Activated T-cell treated with anti-CD3 and anti-CD28 coated beads for 4 hours (primary cell): ENCODE results near the gene SYTL5.

Source experiments
- DNase-seq: peaks from one replicate; pipeline ENCODE4 v3.0.0-alpha.2; 2020

The SYTL5 gene

GRCh38 chrX:38095971-38096529 is 89.7 kb downstream of the SYTL5 start:
- no peak for DNase-seq

GRCh38 chrX:38099688-38100087 is 93.3 kb downstream of the SYTL5 start:
- no peak for DNase-seq

DNA sequence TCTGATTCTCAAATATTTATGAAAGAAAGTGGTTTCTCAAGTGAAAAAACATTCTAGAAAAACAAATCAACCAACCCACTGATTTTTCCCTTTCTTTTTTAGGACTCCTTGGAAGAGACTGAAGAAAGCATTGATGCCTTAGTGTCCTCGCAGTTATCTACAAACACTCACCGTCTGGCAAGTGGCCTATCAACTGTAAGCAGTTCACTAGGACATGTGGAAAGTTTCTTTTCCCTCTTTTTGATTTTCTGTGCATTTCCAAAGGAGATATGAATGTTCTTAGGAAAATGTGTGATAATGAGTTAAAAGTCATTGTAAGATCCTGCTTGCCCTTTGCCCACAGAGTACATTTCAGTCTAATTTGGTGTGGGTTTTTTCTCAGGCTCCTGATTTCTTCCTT is 95.9 kb downstream of the SYTL5 start:
- DNase-seq = no peak

GRCh38 chrX:38102875-38103274 is 96.5 kb downstream of the SYTL5 start:
- no peak for DNase-seq

DNA sequence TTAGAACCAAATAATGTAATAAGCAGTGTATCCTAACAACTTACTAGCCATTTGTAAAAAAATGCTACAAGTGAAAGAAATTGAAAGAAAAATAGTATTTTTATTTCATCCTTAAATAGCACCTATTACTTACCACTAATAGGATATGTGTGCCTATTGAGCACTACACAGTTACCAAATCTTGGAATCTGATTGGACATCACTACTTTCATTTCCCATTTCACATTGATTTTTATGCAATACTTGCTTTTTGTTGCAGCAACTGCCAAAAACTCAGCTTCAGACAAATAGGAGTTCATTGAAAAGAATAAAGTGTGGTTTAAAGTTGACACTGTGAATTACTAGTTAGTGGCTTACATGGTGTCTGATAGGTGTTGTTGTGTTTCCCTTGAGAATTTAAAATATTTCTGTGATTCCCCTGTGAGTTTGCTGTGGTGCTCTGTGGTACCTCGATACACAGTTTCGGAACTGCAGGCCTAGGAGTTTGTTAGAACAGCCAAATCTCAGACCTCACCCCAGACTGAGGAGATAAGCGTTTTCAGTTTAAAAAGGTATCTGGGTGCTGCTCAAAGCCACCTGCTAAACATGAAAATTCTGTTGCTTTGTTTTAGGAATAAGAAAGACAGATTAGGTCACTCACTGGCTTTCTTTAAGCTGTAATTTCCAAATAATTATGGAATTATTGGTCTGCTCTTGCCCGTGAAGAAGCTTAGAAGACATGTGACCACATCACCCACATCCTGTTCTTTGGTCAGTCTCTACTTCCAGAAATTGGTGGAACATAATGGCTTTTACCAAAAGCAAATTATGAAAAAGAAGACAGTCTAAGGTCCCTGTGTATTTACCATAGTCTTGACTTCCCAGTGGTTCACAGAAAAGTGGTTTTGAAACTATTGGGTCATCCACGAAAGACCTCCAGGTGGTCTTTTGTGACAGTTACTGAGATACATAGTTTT is 97.8 kb downstream of the SYTL5 start:
- no peak for DNase-seq

- DNase-seq = no peak
These were observed 98.9 kb downstream of the SYTL5 start for GRCh38 chrX:38105216-38105725.

DNA sequence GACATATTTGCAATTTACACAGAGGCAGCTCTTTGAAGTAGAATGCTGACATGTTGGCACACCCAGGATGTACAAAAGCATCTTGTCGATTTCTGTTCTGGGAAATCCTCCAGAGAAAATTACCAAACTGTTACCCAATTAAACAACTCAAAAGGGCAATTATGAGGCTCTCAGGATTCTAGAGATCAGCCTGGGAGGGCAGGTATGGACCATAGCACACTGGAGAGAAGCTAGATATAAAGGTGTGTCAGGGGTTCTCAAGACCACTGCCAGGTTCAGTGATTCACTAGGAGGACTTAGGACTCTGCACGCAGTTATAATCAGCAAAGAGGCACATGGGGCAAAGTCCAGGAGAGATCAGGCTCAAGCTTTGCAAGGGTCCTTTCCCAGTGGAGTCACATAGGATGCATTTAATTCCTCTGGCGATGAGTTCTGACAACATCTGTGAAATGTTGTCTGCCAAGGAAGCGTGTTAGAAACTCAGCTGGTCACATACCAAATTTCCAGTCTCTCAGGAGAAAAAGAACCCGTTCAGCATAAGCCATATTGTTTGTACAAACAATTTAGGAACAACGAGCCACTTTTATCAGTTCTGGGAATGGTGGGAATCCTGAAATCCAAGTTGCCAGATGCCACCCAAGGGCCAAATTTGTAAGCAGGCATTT is 100.8 kb downstream of the SYTL5 start:
- no peak for DNase-seq

DNA sequence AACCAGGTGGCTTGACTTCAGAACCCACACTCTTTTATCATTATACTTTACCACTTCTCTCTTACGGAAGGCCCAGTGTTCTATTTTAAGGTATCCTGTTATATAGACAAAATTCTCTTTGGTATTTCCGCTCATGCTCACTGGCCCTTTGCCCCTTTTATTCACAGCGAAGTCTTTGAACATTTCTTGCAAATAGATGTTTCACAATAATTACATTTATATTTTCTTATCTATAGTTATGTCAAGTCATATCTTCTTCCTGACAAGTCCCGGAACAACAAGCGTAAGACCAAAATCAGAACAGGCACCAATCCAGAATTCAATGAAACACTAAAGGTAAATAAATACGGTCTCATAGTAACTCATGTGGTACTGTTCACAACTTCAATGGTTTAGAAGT is 102.0 kb downstream of the SYTL5 start:
- DNase-seq = no peak

DNA sequence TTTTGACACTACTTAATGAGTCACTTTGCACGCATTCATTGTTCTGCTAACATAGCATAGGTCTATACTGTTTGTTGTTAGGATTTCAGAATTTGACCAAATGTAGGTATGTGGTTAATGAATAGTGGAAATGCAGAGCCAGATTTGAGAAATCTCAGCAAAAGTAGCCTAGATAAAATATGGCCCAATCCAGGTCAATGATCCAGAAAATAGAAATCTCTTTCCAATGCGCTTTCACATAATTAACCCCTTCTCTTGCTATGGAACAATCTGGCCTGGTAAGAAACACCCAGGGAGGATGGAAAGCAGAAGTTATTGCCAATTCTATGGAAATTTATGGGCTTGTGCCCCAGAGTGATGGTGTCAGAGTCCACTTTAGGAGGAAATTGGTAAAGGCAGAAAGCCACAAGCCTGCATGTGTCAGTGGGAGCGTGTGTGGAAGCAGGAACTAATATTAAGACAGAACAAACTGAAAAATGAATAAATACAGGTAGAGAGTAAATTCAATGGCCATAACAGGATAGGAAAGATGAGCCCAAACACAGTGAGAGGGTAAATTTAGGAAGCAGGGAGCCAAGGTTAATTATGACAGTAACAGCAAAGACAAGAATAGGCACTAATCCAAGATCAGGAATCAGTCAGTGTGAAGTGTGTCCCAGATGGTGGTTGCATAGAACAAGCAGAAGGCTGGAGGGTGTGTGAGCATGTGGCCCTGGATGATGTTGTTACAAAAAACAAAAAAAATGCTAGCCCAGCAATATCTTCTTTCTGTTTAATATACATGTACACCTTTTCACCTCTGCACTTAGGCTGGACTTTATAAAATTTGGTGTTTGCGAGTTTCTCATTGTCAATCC is 102.9 kb downstream of the SYTL5 start:
- no peak for DNase-seq

DNA sequence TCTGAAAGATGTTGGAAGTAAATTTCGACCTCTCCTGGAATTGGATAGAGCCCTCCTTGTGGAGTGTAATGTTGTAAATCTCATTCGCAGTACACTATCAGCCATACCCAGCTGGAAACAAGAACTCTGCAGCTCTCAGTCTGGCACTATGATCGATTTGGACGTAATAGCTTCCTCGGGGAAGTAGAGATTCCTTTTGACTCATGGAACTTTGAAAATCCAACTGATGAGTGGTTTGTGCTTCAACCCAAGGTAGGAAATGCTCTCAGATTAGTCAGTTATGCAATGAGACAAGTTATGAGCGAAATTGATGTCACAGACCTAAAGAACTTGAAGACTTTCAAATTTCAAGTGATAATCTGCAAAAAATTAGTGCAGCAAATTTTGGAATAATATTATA is 103.9 kb downstream of the SYTL5 start:
- no peak for DNase-seq

DNA sequence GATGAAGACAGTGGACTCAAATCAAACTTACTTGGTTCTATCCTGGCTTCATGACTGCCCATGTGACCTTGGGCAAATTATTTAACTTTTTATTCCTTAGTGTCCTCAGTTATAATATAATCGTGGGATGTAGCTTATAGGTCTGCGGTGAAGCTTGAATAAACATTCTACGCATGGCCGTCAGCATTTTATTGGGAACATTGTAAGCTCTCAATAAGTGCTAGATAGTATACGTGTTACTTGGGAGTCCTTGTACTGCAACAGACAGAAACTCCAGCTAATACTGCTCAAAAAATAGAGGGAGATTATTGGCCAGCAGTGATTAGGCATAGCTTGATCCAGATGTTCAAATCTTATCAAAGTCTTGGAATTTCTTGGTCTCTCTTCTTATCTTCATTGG is 104.8 kb downstream of the SYTL5 start:
- no peak for DNase-seq

- DNase-seq = no peak
These were observed 106.2 kb downstream of the SYTL5 start for GRCh38 chrX:38112566-38112965.

DNA sequence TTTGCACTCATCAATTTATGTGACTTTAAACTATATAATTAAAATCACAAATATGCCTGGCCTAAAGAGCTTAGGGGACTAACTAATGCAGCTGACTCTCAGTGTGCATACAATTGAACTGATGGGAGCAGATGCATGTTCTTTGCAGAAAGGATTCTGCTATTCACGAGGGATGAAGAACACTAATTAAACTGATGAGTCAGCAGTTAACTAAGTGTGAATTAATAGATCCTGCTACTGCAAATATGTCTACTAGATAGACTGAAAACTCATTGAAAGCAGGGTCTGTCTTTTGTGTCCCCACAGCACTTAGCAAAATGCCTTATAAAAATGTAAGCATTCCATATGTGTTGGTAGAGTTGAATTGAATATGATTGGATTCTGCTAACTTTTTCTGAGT is 110.4 kb downstream of the SYTL5 start:
- no peak for DNase-seq

GRCh38 chrX:38117485-38117884 is 111.1 kb downstream of the SYTL5 start:
- no peak for DNase-seq

- DNase-seq = no peak
These were observed 117.6 kb downstream of the SYTL5 start for GRCh38 chrX:38124000-38124399.

- no peak for DNase-seq
These were observed 119.8 kb downstream of the SYTL5 start for GRCh38 chrX:38126179-38126578.

DNA sequence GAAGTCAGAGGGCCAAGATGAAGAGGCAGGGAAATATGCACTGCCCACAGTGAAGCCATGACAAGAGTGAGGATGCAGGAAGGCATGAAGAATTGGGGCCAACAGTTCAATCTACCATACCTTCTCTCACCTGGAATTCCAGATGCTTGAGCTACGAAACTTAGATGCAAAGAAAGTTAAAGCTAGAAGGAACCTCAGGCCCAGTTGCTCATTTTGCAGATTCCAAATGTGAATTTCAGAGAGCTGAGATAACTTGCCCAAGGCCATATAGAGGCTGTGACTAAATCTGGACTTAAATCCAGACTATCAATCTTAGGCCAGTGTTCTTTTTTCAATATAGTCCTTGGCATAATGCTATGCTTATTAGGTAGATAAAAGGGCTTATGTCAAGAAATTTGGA is 121.6 kb downstream of the SYTL5 start:
- DNase-seq = no peak

DNA sequence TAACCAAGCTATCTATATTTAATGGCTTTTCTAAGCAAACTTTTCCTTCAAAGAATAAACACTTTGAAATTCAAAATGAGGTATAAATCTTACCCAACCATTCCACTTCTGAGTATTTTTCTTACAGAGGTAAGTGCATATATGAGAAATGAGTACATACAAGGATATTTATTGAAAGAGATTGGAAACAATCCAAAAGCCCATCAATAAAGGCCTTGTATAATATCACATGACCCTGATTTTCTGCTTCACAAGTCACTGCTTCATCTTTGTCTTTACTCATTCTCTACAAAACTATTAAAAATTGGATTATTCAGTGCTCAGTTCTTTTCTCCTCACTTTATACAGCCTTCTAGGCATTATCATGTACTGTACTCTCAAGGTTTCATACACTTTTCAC is 123.0 kb downstream of the SYTL5 start:
- DNase-seq = no peak

- DNase-seq = no peak
These were observed 132.0 kb downstream of the SYTL5 start for GRCh38 chrX:38138157-38138891.

DNA sequence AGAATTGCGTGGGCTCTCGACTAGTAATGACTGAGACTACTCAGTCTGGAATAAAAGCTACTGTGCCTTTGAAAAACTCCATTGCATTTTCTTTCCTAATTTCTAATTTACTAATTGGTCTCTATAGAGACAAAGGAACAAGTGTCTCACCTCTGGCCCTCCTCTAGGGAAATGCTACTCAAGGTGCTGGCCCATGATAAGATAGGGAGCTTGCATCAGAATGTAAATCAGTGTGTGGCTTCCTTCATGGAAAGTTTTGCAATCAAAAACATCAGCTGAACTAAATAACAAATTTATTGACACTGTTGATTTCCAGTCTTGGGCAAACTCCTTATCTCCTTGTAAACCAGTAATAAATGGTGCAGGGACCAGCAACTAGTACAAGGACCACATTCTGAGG is 132.5 kb downstream of the SYTL5 start:
- DNase-seq = no peak

DNA sequence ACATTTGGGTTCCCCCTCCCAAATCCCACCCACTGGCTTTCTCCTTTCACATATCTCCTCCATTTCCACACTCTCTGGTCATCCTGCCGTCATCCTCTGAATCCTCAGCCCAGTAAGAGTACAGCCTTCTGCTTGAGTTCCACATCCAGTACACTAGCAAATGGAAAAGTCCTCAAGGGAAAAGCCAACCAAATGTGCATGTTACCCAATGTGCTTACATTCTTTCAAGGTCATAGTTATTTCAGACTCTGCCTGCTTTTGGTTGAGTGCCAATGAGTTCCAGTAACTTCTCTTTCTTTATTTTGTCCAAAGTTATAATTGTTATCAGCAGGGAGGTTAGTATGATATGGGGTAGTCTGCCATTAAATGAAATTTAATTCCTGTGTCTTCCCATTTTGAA is 136.3 kb downstream of the SYTL5 start:
- no peak for DNase-seq

GRCh38 chrX:38149016-38149415 is 142.7 kb downstream of the SYTL5 start:
- DNase-seq = no peak
